K562 (cell line): ENCODE data around the gene MAPK13. TPM values are rescaled to one million over a fixed set of nuclear protein-coding genes. Genes with fewer than 3 reads are reported as not detected.

Experiments
- ILK ChIP-seq: fragments of 450-650 bp; IDR thresholded peaks from 2 replicates; pipeline ENCODE4 v1.6.1; 2016; ENCODE audit warnings: missing genetic modification characterization, low read depth, mild to moderate bottlenecking, missing compliant biosample characterization, moderate library complexity, borderline replicate concordance
- KLF16 ChIP-seq: IDR thresholded peaks from 2 replicates; pipeline ENCODE4 v1.6.1; 2016; ENCODE audit warnings: antibody characterized with exemption
- MCM3 ChIP-seq: fragments of 450-650 bp; IDR thresholded peaks from 2 replicates; pipeline ENCODE4 v1.6.1; 2016
- MYC ChIP-seq, 2 experiments: fragments of 250-450 bp in 1 of 2; sonication (Bioruptor Pico) in 1 of 2; IDR thresholded peaks; 2 replicates each; pipeline versions ENCODE4 v1.5.1 to v1.6.1; 2012 to 2021; ENCODE audit warnings: low read depth in 2 of 2, borderline replicate concordance in 1 of 2, improper control_type of control experiment in 1 of 2, low read length in 1 of 2, mild to moderate bottlenecking in 1 of 2, moderate library complexity in 1 of 2
- SNIP1 ChIP-seq: fragments of 450-650 bp; IDR thresholded peaks from 2 replicates; pipeline ENCODE4 v1.7.1; 2017; ENCODE audit warnings: low read depth, mild to moderate bottlenecking
- SRSF1 ChIP-seq: fragments of 200-400 bp; formaldehyde crosslinking; IDR thresholded peaks from 2 replicates; pipeline ENCODE4 v1.6.1; 2017; ENCODE audit warnings: mild to moderate bottlenecking, low read depth, low read length, moderate library complexity
- SRSF9 ChIP-seq: fragments of 200-400 bp; formaldehyde crosslinking; IDR thresholded peaks from 2 replicates; pipeline ENCODE4 v1.6.1; 2017; ENCODE audit warnings: low read depth, low read length, borderline replicate concordance
- polyA plus RNA-seq, 8 experiments: library from polyadenylated mRNA; depleted of rRNA in 4 of 8; stranded (reverse) in 5 of 8; unstranded in 3 of 8; fragments of >200 nt; fragmentation: Nextera tagmentation in 2 of 8; fragmentation: Illumina TruSeq in 1 of 8; extraction: Ambion mirVana in 2 of 8; extraction: Trizol in 1 of 8; gene quantifications; 2 replicates each; pipeline versions ENCODE4 v1.2.1 to v1.2.3, GENCODE V29; 2011 to 2014; ENCODE audit warnings: inconsistent platforms in 1 of 8, missing spikeins in 1 of 8
- total RNA-seq, 7 experiments: library from RNA; depleted of rRNA in 6 of 7; stranded (reverse); fragments of >200 nt in 6 of 7; fragmentation: Illumina TruSeq in 2 of 7; extraction: Trizol in 2 of 7; gene quantifications; 2 replicates each; pipeline versions ENCODE4 v1.2.1 to v1.2.3, GENCODE V29; 2011 to 2021; ENCODE audit warnings: low replicate concordance in 1 of 7
- TF ChIP-seq, protein P1 (sequence below): fragments of 450-650 bp; IDR thresholded peaks from 2 replicates; pipeline ENCODE4 v1.6.1; 2017; ENCODE audit warnings: antibody characterized with exemption, mild to moderate bottlenecking
- TF ChIP-seq, protein P2 (sequence below), 2 experiments: fragments of 450-650 bp; formaldehyde crosslinking in 1 of 2; IDR thresholded peaks; 2 replicates each; pipeline versions ENCODE4 v1.4.0 to v1.6.1; 2014 to 2020; ENCODE audit warnings: mild to moderate bottlenecking in 2 of 2, borderline replicate concordance in 1 of 2, low read depth in 1 of 2
- TF ChIP-seq, protein P3 (sequence below): sonication (generic); formaldehyde crosslinking; IDR thresholded peaks from 2 replicates; pipeline ENCODE4 v1.8.1; 2023; ENCODE audit warnings: mild to moderate bottlenecking, missing genetic modification reagents
- TF ChIP-seq, protein P4 (sequence below): fragments of 250-450 bp; sonication (Bioruptor Pico); IDR thresholded peaks from 2 replicates; pipeline ENCODE4 v1.6.1; 2021; ENCODE audit warnings: mild to moderate bottlenecking

MAPK13 gene
- total and polyA plus RNA-seq, 9 of the 15 experiments (the other 6 are each of a cell fraction or from before 2014, with no cell fraction given) = 0.03 to 2.3 (median 0.48) TPM; not detected in 1

DNA sequence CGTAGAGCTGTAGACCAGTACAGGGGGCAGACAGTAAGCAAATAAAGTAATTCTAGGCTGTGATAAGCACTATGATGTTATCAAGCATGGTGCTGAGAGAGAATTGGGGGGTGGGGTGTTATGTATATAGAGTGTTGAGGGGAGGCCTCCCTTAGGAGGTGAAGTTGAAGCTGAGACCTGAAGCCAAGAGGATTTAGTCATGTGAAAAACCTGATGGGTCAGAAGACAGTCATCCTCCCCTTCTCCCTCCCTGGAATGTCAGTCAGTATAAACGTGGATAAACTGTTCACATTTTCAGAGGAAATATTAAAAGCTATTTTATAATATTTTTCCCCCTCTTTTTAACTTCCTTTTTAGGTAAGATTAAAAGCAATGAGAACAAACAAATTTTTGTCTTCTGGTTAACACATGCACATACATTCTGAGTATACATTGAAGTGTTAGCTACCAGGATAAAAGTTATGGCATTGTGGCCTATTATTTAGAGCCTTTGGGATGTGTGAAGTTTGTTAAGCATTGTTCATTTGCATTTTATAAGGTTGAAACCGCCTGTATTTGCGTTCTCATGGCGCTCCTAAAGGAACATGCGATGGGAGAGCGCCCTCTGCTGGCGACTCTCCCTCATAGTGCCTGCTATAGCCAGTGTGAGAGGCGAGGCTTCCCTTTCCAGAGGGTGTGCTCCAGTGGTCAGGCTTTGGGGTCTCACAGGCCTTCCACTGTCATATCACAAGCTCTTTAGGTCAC, 35.4 kb upstream of the MAPK13 start (continued):
- TF ChIP-seq, protein P1, sequence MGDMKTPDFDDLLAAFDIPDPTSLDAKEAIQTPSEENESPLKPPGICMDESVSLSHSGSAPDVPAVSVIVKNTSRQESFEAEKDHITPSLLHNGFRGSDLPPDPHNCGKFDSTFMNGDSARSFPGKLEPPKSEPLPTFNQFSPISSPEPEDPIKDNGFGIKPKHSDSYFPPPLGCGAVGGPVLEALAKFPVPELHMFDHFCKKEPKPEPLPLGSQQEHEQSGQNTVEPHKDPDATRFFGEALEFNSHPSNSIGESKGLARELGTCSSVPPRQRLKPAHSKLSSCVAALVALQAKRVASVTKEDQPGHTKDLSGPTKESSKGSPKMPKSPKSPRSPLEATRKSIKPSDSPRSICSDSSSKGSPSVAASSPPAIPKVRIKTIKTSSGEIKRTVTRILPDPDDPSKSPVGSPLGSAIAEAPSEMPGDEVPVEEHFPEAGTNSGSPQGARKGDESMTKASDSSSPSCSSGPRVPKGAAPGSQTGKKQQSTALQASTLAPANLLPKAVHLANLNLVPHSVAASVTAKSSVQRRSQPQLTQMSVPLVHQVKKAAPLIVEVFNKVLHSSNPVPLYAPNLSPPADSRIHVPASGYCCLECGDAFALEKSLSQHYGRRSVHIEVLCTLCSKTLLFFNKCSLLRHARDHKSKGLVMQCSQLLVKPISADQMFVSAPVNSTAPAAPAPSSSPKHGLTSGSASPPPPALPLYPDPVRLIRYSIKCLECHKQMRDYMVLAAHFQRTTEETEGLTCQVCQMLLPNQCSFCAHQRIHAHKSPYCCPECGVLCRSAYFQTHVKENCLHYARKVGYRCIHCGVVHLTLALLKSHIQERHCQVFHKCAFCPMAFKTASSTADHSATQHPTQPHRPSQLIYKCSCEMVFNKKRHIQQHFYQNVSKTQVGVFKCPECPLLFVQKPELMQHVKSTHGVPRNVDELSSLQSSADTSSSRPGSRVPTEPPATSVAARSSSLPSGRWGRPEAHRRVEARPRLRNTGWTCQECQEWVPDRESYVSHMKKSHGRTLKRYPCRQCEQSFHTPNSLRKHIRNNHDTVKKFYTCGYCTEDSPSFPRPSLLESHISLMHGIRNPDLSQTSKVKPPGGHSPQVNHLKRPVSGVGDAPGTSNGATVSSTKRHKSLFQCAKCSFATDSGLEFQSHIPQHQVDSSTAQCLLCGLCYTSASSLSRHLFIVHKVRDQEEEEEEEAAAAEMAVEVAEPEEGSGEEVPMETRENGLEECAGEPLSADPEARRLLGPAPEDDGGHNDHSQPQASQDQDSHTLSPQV = peak; percentile 83
- TF ChIP-seq, protein P2, sequence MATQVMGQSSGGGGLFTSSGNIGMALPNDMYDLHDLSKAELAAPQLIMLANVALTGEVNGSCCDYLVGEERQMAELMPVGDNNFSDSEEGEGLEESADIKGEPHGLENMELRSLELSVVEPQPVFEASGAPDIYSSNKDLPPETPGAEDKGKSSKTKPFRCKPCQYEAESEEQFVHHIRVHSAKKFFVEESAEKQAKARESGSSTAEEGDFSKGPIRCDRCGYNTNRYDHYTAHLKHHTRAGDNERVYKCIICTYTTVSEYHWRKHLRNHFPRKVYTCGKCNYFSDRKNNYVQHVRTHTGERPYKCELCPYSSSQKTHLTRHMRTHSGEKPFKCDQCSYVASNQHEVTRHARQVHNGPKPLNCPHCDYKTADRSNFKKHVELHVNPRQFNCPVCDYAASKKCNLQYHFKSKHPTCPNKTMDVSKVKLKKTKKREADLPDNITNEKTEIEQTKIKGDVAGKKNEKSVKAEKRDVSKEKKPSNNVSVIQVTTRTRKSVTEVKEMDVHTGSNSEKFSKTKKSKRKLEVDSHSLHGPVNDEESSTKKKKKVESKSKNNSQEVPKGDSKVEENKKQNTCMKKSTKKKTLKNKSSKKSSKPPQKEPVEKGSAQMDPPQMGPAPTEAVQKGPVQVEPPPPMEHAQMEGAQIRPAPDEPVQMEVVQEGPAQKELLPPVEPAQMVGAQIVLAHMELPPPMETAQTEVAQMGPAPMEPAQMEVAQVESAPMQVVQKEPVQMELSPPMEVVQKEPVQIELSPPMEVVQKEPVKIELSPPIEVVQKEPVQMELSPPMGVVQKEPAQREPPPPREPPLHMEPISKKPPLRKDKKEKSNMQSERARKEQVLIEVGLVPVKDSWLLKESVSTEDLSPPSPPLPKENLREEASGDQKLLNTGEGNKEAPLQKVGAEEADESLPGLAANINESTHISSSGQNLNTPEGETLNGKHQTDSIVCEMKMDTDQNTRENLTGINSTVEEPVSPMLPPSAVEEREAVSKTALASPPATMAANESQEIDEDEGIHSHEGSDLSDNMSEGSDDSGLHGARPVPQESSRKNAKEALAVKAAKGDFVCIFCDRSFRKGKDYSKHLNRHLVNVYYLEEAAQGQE (IDR thresholded peaks at IDR 0.05; ENCODE audit: borderline replicate concordance) = peak; percentile 93
- TF ChIP-seq, protein P2 (CRISPR knock-in tag; IDR thresholded peaks at IDR 0.05; ENCODE audit: low read depth) = no peak
- TF ChIP-seq ILK (tag) (0 out of 2 replicates have a peak, but pooled peaks have one; percentile 8), KLF16 (no peak; the same call in 1 of the 2 replicates), SNIP1 (no peak), SRSF9 (no peak), MCM3 (no peak), SRSF1 (no peak), MYC (IDR thresholded peaks at IDR 0.05; ENCODE audit: low read depth, low read length) (peak; percentile 87), MYC (CRISPR knock-in tag; IDR thresholded peaks at IDR 0.05; ENCODE audit: borderline replicate concordance, low read depth) (no peak)
- TF ChIP-seq, protein P3, sequence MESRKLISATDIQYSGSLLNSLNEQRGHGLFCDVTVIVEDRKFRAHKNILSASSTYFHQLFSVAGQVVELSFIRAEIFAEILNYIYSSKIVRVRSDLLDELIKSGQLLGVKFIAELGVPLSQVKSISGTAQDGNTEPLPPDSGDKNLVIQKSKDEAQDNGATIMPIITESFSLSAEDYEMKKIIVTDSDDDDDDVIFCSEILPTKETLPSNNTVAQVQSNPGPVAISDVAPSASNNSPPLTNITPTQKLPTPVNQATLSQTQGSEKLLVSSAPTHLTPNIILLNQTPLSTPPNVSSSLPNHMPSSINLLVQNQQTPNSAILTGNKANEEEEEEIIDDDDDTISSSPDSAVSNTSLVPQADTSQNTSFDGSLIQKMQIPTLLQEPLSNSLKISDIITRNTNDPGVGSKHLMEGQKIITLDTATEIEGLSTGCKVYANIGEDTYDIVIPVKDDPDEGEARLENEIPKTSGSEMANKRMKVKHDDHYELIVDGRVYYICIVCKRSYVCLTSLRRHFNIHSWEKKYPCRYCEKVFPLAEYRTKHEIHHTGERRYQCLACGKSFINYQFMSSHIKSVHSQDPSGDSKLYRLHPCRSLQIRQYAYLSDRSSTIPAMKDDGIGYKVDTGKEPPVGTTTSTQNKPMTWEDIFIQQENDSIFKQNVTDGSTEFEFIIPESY (CRISPR knock-in tag) = peak; percentile 77
- TF ChIP-seq, protein P4, sequence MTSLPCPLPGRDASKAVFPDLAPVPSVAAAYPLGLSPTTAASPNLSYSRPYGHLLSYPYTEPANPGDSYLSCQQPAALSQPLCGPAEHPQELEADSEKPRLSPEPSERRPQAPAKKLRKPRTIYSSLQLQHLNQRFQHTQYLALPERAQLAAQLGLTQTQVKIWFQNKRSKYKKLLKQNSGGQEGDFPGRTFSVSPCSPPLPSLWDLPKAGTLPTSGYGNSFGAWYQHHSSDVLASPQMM (CRISPR knock-in tag) = no peak
